ENCODE measurements around the gene GJA1. TPM values are rescaled to one million over a fixed set of nuclear protein-coding genes. Genes with fewer than 3 reads are reported as not detected.
A peak's percentile ranks its signal among the peaks of the same experiment; 100 is the strongest.

The GJA1 gene
- total and polyA plus RNA-seq, 2 of the 8 experiments (the other 6 are each of a cell fraction or from before 2014, with no cell fraction given), result 468 to 795 TPM

- H4K8ac ChIP-seq (ENCODE audit: extremely low read depth, insufficient read depth, low read length), result no peak overlapping the region
- no peaks in the 10 kb centered on the region for H3K9me3 ChIP-seq (ENCODE audit: insufficient read depth in 2 of 2, low read depth in 1 of 2, low read length in 1 of 2)
- H2BK120ac ChIP-seq (replicated peaks; ENCODE audit: low read depth, low read length), result no peak overlapping the region
- H3K4me2 ChIP-seq (ENCODE audit: insufficient read depth in 1 of 2, low read depth in 2 of 2, low read length in 2 of 2), result peak overlapping the region; percentile 57 to 79
- H3K9ac ChIP-seq (replicated peaks in 1 of 4; ENCODE audit: extremely low read depth in 1 of 4, low read depth in 3 of 4, low read length in 3 of 4), result no peak overlapping the region; a peak in 1 of 7 replicates
- no peak overlapping the region for H3K4ac ChIP-seq (replicated peaks; ENCODE audit: insufficient read length, low read depth, low read length)
- no peak overlapping the region for H4K5ac ChIP-seq (ENCODE audit: insufficient read length, low read depth, low read length)
- ChIA-PET POLR2A (ENCODE audit: partially characterized antibody) (interaction anchor here (1.0 to 2.5 kb wide), 2 partner anchors 8 to 11 kb away, joined by 3 to 9 read pairs; no protein-coding TSS in a partner anchor), CTCF (ENCODE audit: partially characterized antibody) (interaction anchor here (1.4 to 1.8 kb wide), 2 partner anchors 9 to 11 kb away, joined by 3 to 4 read pairs; no protein-coding TSS in a partner anchor)
- peaks cover 26 to 45% of the 10 kb centered on the region in 2 experiments for H4K20me1 ChIP-seq (replicated peaks in 1 of 2; ENCODE audit: control insufficient read depth in 1 of 2, insufficient read depth in 2 of 2, low read length in 2 of 2)
- H3K4me1 ChIP-seq (replicated peaks in 1 of 4; ENCODE audit: control insufficient read depth in 3 of 4, insufficient read depth in 4 of 4, low read length in 3 of 4), result peaks cover 0 to 18% (median 9%) of the 10 kb centered on the region in 4 experiments; a peak in 5 of 7 replicates
- H3K4me3 ChIP-seq (ENCODE audit: extremely low read depth in 1 of 4, insufficient read depth in 2 of 4, low read depth in 3 of 4, low read length in 4 of 4), result peak overlapping the region in 3 of 4 experiments; percentile 15 to 46 (median 16); a peak in 4 of 8 replicates
- FAIRE-seq (no peak), DNase-seq (ENCODE audit: low read depth in 1 of 2, low spot score in 2 of 2) (no peak)
- no peak overlapping the region for H2AK5ac ChIP-seq (ENCODE audit: low read depth, low read length)
- H2BK12ac ChIP-seq (ENCODE audit: low read depth, low read length), result no peak overlapping the region
- H3K27me3 ChIP-seq (replicated peaks in 1 of 4; ENCODE audit: control insufficient read depth in 3 of 4, extremely low read depth in 1 of 4, insufficient read depth in 3 of 4, low read length in 3 of 4), result no peaks in the 10 kb centered on the region
- H3K36me3 ChIP-seq (ENCODE audit: control insufficient read depth in 2 of 4, insufficient read depth in 4 of 4, low read length in 3 of 4), result peaks cover 7 to 77% (median 23%) of the 10 kb centered on the region in 4 experiments
- H3K18ac ChIP-seq (ENCODE audit: extremely low read depth, low read length), result no peak overlapping the region
- H2AFZ ChIP-seq (ENCODE audit: low read length), result no peak overlapping the region
- H3K56ac ChIP-seq (replicated peaks; ENCODE audit: insufficient read length, low read depth, low read length), result no peak overlapping the region
- no peak overlapping the region for H3K23ac ChIP-seq (ENCODE audit: insufficient read length)
- 90% methylated on average over 4 of the region's 4 CpGs; no CpG with 5 or more reads in 1 of the 2 experiments for WGBS, 2 experiments (ENCODE audit: extremely low coverage in 1 of 2, insufficient coverage in 1 of 2, insufficient read length in 1 of 2, insufficient replicate concordance in 2 of 2, low coverage in 1 of 2, low lambda C conversion rate in 2 of 2, missing lambda C conversion rate in 1 of 2)
- no peak overlapping the region for H3K27ac ChIP-seq (ENCODE audit: low read depth, low read length)
- no peak overlapping the region for H2BK5ac ChIP-seq (ENCODE audit: low read depth, low read length)
- TF ChIP-seq POLR2AphosphoS5 (IDR thresholded peaks at IDR 0.05; ENCODE audit: low read depth, low read length), result peak; percentile 79
- no peak for TF ChIP-seq SAP30 (IDR thresholded peaks at IDR 0.05; ENCODE audit: insufficient read depth, insufficient replicate concordance, low read length)
- peak in 1 of 2 experiments; percentile 43; a peak in 1 of 3 replicates for TF ChIP-seq POLR2A (IDR thresholded peaks at IDR 0.05; ENCODE audit: control extremely low read depth in 1 of 2, low read depth in 2 of 2, low read length in 2 of 2)
- H2BK15ac ChIP-seq (ENCODE audit: low read length), result no peak overlapping the region
- H3K23me2 ChIP-seq (ENCODE audit: low read depth, low read length), result peaks cover 7% of the 10 kb centered on the region
- H3K79me2 ChIP-seq (ENCODE audit: control insufficient read depth in 1 of 2, insufficient read depth in 2 of 2, low read length in 2 of 2), result peaks cover 60 to 100% of the 10 kb centered on the region in 2 experiments
- no peak overlapping the region for H3K14ac ChIP-seq (ENCODE audit: insufficient read length)
- H3K79me1 ChIP-seq (ENCODE audit: low read depth, low read length), result no peaks in the 10 kb centered on the region
- no peak overlapping the region for H4K91ac ChIP-seq (replicated peaks; ENCODE audit: insufficient read length, low read length)
- no peak overlapping the region for H2BK20ac ChIP-seq (ENCODE audit: low read length)
Measured at GRCh38 chr6:121441477-121441876, 6.0 kb downstream of the GJA1 start.
